WTC11 (cell line): ENCODE measurements around the gene IFT27. TPM values are rescaled to one million over a fixed set of nuclear protein-coding genes. Genes with fewer than 3 reads are reported as not detected.

ENCODE experiments used
- ATAC-seq: fragments of 200-7000 bp; cut with Tn5 transposase; 2 replicates; pipeline ENCODE4 v1.10.0; 2021; ENCODE audit warnings: mild to moderate bottlenecking, moderate library complexity
- CTCF ChIA-PET: fragments of 300-600 bp; sonication (Branson Sonifier 250); formaldehyde crosslinking; loops from one replicate; lab custom pipeline; 2021; ENCODE audit warnings: antibody characterized with exemption; lab: Charles Lee
- POLR2A ChIA-PET: fragments of 350-600 bp; sonication (Branson Sonifier 250); formaldehyde crosslinking; loops from one replicate; lab custom pipeline; 2021; ENCODE audit warnings: antibody characterized with exemption; lab: Charles Lee
- DNase-seq: peaks from one replicate; pipeline ENCODE4 v3.0.0; 2021; ENCODE audit warnings: low spot score
- H3K27ac Mint-ChIP-seq: 2 replicates; pipeline ENCODE4 v1.8.0; 2021; ENCODE audit warnings: mixed read lengths
- H3K27me3 Mint-ChIP-seq: 2 replicates; pipeline ENCODE4 v1.8.0; 2021; ENCODE audit warnings: low read depth, mild to moderate bottlenecking, moderate library complexity, mixed read lengths
- H3K36me3 Mint-ChIP-seq: 2 replicates; pipeline ENCODE4 v1.8.0; 2021; ENCODE audit warnings: mixed read lengths
- H3K4me1 Mint-ChIP-seq: 2 replicates; pipeline ENCODE4 v1.8.0; 2022; ENCODE audit warnings: mixed read lengths
- H3K4me3 Mint-ChIP-seq: 2 replicates; pipeline ENCODE4 v1.8.0; 2021; ENCODE audit warnings: mild to moderate bottlenecking, moderate library complexity, mixed read lengths
- H3K9me3 Mint-ChIP-seq: 2 replicates; pipeline ENCODE4 v1.8.0; 2021; ENCODE audit warnings: mixed read lengths
- ATF1 ChIP-seq: sonication (generic); formaldehyde crosslinking; IDR thresholded peaks from 2 replicates; pipeline ENCODE4 v1.8.1; 2023; ENCODE audit warnings: mild to moderate bottlenecking, moderate library complexity, missing genetic modification reagents
- CREM ChIP-seq: sonication (generic); formaldehyde crosslinking; IDR thresholded peaks from 2 replicates; pipeline ENCODE4 v1.8.1; 2022; ENCODE audit warnings: mild to moderate bottlenecking, missing genetic modification reagents, moderate library complexity
- NFE2L1 ChIP-seq: sonication (generic); formaldehyde crosslinking; IDR thresholded peaks from 2 replicates; pipeline ENCODE4 v1.8.1; 2023; ENCODE audit warnings: missing genetic modification reagents
- NR2C2 ChIP-seq: sonication (generic); formaldehyde crosslinking; IDR thresholded peaks from 2 replicates; pipeline ENCODE4 v1.8.0; 2022; ENCODE audit warnings: mild to moderate bottlenecking, missing genetic modification reagents
- NR3C1 ChIP-seq: sonication (generic); formaldehyde crosslinking; conservative IDR thresholded peaks from 2 replicates; pipeline ENCODE4 v1.8.1; 2023; ENCODE audit warnings: low read depth, mild to moderate bottlenecking, missing genetic modification reagents
- TCF7 ChIP-seq: sonication (generic); formaldehyde crosslinking; IDR thresholded peaks from 2 replicates; pipeline ENCODE4 v1.8.0; 2022; ENCODE audit warnings: mild to moderate bottlenecking, low read depth, missing genetic modification reagents, moderate library complexity
- ZBTB21 ChIP-seq: sonication (generic); formaldehyde crosslinking; IDR thresholded peaks from 2 replicates; pipeline ENCODE4 v1.8.1; 2023; ENCODE audit warnings: mild to moderate bottlenecking, missing genetic modification reagents, borderline replicate concordance
- total RNA-seq: library from RNA; stranded (reverse); gene quantifications from 3 replicates; pipeline ENCODE4 v1.2.3, GENCODE V29; 2021
- TF ChIP-seq, protein P1 (sequence below): sonication (generic); formaldehyde crosslinking; IDR thresholded peaks from 2 replicates; pipeline ENCODE4 v1.8.1; 2022; ENCODE audit warnings: low read depth, mild to moderate bottlenecking, moderate library complexity, missing genetic modification reagents, borderline replicate concordance
- TF ChIP-seq, protein P2 (sequence below): fragments of 250-450 bp; sonication (Bioruptor Pico); IDR thresholded peaks from 2 replicates; pipeline ENCODE4 v2.1.2; 2022; ENCODE audit warnings: mild to moderate bottlenecking, moderate library complexity
- TF ChIP-seq, protein P3 (sequence below): sonication (generic); formaldehyde crosslinking; IDR thresholded peaks from 2 replicates; pipeline ENCODE4 v1.8.0; 2022; ENCODE audit warnings: mild to moderate bottlenecking, missing genetic modification reagents
- TF ChIP-seq, protein P4 (sequence below): sonication (generic); formaldehyde crosslinking; IDR thresholded peaks from 2 replicates; pipeline ENCODE4 v1.8.0; 2023; ENCODE audit warnings: missing genetic modification reagents, mild to moderate bottlenecking, borderline replicate concordance
- TF ChIP-seq, protein P5 (sequence below): sonication (generic); formaldehyde crosslinking; IDR thresholded peaks from 2 replicates; pipeline ENCODE4 v1.8.1; 2022; ENCODE audit warnings: low read depth, missing genetic modification reagents, borderline replicate concordance
- TF ChIP-seq, protein P6 (sequence below): sonication (generic); formaldehyde crosslinking; IDR thresholded peaks from 2 replicates; pipeline ENCODE4 v1.8.0; 2023; ENCODE audit warnings: missing genetic modification reagents
- TF ChIP-seq, protein P7 (sequence below): sonication (generic); formaldehyde crosslinking; IDR thresholded peaks from 2 replicates; pipeline ENCODE4 v1.8.1; 2023; ENCODE audit warnings: mild to moderate bottlenecking, missing genetic modification reagents
- TF ChIP-seq, protein P8 (sequence below): sonication (generic); formaldehyde crosslinking; IDR thresholded peaks from 2 replicates; pipeline ENCODE4 v1.8.0; 2022; ENCODE audit warnings: mild to moderate bottlenecking, missing genetic modification reagents
- TF ChIP-seq, protein P9 (sequence below): sonication (generic); formaldehyde crosslinking; IDR thresholded peaks from 2 replicates; pipeline ENCODE4 v1.8.1; 2022; ENCODE audit warnings: mild to moderate bottlenecking, moderate library complexity, missing genetic modification reagents
- TF ChIP-seq, protein P10 (sequence below): sonication (generic); formaldehyde crosslinking; IDR thresholded peaks from 2 replicates; pipeline ENCODE4 v1.8.1; 2023; ENCODE audit warnings: mild to moderate bottlenecking, missing genetic modification reagents, borderline replicate concordance

IFT27 gene
- total RNA-seq, 1 experiment from 2014 or later, result 47.9 TPM

DNA sequence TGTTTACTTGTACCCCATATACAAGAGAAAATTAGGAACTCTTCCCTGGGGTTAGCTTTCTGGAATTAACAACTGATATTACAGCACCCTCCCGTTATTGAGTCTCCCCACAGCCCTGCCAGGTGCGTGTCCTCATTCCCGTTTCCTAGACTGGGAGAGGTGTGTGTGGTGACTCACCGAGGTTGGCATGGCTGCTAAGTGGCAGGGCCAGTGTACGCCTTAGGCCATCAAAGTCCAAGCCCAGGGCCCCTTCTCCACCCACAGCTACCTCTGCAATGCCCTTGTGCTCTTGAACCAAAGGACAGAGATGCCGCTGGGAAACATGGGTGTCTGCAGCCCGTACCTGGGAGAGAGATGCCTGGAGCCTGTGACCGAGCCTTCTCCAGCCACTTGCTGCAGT is 12.3 kb downstream of the IFT27 start:
- no peaks in the 10 kb centered on the region for H3K27me3 Mint-ChIP-seq
- DNase-seq (no peak), ATAC-seq (no peak)
- ChIA-PET POLR2A (no interaction called here), CTCF (no interaction called here)
- peaks cover 23% of the 10 kb centered on the region for H3K36me3 Mint-ChIP-seq
- peak overlapping the region; percentile 32; the same call in 1 of the 2 replicates for H3K27ac Mint-ChIP-seq
- no peak for TF ChIP-seq CREM (CRISPR knock-in tag)
- TF ChIP-seq NR2C2 (CRISPR knock-in tag), result no peak
- no peak for TF ChIP-seq TCF7 (CRISPR knock-in tag)
- TF ChIP-seq, protein P1, sequence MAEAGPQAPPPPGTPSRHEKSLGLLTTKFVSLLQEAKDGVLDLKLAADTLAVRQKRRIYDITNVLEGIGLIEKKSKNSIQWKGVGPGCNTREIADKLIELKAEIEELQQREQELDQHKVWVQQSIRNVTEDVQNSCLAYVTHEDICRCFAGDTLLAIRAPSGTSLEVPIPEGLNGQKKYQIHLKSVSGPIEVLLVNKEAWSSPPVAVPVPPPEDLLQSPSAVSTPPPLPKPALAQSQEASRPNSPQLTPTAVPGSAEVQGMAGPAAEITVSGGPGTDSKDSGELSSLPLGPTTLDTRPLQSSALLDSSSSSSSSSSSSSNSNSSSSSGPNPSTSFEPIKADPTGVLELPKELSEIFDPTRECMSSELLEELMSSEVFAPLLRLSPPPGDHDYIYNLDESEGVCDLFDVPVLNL (CRISPR knock-in tag), result no peak
- no peak for TF ChIP-seq NFE2L1
- TF ChIP-seq, protein P2, sequence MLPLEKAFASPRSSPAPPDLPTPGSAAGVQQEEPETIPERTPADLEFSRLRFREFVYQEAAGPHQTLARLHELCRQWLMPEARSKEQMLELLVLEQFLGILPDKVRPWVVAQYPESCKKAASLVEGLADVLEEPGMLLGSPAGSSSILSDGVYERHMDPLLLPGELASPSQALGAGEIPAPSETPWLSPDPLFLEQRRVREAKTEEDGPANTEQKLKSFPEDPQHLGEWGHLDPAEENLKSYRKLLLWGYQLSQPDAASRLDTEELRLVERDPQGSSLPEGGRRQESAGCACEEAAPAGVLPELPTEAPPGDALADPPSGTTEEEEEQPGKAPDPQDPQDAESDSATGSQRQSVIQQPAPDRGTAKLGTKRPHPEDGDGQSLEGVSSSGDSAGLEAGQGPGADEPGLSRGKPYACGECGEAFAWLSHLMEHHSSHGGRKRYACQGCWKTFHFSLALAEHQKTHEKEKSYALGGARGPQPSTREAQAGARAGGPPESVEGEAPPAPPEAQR (CRISPR knock-in tag), result no peak
- TF ChIP-seq, protein P3, sequence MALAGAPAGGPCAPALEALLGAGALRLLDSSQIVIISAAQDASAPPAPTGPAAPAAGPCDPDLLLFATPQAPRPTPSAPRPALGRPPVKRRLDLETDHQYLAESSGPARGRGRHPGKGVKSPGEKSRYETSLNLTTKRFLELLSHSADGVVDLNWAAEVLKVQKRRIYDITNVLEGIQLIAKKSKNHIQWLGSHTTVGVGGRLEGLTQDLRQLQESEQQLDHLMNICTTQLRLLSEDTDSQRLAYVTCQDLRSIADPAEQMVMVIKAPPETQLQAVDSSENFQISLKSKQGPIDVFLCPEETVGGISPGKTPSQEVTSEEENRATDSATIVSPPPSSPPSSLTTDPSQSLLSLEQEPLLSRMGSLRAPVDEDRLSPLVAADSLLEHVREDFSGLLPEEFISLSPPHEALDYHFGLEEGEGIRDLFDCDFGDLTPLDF (CRISPR knock-in tag), result no peak
- TF ChIP-seq ATF1 (CRISPR knock-in tag), result no peak
- TF ChIP-seq ZBTB21, result no peak
- TF ChIP-seq NR3C1, result no peak
- TF ChIP-seq, protein P4, sequence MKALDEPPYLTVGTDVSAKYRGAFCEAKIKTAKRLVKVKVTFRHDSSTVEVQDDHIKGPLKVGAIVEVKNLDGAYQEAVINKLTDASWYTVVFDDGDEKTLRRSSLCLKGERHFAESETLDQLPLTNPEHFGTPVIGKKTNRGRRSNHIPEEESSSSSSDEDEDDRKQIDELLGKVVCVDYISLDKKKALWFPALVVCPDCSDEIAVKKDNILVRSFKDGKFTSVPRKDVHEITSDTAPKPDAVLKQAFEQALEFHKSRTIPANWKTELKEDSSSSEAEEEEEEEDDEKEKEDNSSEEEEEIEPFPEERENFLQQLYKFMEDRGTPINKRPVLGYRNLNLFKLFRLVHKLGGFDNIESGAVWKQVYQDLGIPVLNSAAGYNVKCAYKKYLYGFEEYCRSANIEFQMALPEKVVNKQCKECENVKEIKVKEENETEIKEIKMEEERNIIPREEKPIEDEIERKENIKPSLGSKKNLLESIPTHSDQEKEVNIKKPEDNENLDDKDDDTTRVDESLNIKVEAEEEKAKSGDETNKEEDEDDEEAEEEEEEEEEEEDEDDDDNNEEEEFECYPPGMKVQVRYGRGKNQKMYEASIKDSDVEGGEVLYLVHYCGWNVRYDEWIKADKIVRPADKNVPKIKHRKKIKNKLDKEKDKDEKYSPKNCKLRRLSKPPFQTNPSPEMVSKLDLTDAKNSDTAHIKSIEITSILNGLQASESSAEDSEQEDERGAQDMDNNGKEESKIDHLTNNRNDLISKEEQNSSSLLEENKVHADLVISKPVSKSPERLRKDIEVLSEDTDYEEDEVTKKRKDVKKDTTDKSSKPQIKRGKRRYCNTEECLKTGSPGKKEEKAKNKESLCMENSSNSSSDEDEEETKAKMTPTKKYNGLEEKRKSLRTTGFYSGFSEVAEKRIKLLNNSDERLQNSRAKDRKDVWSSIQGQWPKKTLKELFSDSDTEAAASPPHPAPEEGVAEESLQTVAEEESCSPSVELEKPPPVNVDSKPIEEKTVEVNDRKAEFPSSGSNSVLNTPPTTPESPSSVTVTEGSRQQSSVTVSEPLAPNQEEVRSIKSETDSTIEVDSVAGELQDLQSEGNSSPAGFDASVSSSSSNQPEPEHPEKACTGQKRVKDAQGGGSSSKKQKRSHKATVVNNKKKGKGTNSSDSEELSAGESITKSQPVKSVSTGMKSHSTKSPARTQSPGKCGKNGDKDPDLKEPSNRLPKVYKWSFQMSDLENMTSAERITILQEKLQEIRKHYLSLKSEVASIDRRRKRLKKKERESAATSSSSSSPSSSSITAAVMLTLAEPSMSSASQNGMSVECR (CRISPR knock-in tag), result no peak
- TF ChIP-seq, protein P5, sequence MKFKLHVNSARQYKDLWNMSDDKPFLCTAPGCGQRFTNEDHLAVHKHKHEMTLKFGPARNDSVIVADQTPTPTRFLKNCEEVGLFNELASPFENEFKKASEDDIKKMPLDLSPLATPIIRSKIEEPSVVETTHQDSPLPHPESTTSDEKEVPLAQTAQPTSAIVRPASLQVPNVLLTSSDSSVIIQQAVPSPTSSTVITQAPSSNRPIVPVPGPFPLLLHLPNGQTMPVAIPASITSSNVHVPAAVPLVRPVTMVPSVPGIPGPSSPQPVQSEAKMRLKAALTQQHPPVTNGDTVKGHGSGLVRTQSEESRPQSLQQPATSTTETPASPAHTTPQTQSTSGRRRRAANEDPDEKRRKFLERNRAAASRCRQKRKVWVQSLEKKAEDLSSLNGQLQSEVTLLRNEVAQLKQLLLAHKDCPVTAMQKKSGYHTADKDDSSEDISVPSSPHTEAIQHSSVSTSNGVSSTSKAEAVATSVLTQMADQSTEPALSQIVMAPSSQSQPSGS, result no peak
- TF ChIP-seq, protein P6, sequence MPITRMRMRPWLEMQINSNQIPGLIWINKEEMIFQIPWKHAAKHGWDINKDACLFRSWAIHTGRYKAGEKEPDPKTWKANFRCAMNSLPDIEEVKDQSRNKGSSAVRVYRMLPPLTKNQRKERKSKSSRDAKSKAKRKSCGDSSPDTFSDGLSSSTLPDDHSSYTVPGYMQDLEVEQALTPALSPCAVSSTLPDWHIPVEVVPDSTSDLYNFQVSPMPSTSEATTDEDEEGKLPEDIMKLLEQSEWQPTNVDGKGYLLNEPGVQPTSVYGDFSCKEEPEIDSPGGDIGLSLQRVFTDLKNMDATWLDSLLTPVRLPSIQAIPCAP (CRISPR knock-in tag), result no peak
- TF ChIP-seq, protein P7, sequence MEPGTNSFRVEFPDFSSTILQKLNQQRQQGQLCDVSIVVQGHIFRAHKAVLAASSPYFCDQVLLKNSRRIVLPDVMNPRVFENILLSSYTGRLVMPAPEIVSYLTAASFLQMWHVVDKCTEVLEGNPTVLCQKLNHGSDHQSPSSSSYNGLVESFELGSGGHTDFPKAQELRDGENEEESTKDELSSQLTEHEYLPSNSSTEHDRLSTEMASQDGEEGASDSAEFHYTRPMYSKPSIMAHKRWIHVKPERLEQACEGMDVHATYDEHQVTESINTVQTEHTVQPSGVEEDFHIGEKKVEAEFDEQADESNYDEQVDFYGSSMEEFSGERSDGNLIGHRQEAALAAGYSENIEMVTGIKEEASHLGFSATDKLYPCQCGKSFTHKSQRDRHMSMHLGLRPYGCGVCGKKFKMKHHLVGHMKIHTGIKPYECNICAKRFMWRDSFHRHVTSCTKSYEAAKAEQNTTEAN (CRISPR knock-in tag), result no peak
- TF ChIP-seq, protein P8, sequence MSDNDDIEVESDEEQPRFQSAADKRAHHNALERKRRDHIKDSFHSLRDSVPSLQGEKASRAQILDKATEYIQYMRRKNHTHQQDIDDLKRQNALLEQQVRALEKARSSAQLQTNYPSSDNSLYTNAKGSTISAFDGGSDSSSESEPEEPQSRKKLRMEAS (CRISPR knock-in tag), result no peak
- TF ChIP-seq, protein P9, sequence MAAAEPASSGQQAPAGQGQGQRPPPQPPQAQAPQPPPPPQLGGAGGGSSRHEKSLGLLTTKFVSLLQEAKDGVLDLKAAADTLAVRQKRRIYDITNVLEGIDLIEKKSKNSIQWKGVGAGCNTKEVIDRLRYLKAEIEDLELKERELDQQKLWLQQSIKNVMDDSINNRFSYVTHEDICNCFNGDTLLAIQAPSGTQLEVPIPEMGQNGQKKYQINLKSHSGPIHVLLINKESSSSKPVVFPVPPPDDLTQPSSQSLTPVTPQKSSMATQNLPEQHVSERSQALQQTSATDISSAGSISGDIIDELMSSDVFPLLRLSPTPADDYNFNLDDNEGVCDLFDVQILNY (CRISPR knock-in tag), result no peak
- TF ChIP-seq, protein P10, sequence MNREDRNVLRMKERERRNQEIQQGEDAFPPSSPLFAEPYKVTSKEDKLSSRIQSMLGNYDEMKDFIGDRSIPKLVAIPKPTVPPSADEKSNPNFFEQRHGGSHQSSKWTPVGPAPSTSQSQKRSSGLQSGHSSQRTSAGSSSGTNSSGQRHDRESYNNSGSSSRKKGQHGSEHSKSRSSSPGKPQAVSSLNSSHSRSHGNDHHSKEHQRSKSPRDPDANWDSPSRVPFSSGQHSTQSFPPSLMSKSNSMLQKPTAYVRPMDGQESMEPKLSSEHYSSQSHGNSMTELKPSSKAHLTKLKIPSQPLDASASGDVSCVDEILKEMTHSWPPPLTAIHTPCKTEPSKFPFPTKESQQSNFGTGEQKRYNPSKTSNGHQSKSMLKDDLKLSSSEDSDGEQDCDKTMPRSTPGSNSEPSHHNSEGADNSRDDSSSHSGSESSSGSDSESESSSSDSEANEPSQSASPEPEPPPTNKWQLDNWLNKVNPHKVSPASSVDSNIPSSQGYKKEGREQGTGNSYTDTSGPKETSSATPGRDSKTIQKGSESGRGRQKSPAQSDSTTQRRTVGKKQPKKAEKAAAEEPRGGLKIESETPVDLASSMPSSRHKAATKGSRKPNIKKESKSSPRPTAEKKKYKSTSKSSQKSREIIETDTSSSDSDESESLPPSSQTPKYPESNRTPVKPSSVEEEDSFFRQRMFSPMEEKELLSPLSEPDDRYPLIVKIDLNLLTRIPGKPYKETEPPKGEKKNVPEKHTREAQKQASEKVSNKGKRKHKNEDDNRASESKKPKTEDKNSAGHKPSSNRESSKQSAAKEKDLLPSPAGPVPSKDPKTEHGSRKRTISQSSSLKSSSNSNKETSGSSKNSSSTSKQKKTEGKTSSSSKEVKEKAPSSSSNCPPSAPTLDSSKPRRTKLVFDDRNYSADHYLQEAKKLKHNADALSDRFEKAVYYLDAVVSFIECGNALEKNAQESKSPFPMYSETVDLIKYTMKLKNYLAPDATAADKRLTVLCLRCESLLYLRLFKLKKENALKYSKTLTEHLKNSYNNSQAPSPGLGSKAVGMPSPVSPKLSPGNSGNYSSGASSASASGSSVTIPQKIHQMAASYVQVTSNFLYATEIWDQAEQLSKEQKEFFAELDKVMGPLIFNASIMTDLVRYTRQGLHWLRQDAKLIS (CRISPR knock-in tag), result no peak
- H3K4me3 Mint-ChIP-seq, result no peak overlapping the region
- peaks cover 13% of the 10 kb centered on the region for H3K4me1 Mint-ChIP-seq
- no peaks in the 10 kb centered on the region for H3K9me3 Mint-ChIP-seq
